Central memory CD4-positive, alpha-beta T cell (primary cell): Measurements from ENCODE around the gene YPEL4.

Source experiments
- DNase-seq: peaks from one replicate; pipeline ENCODE4 v3.0.0; 2022

YPEL4 gene

GRCh38 chr11:57630171-57630570, 19.5 kb downstream of the YPEL4 start:
- no peak for DNase-seq

- no peak for DNase-seq
Observed at GRCh38 chr11:57626895-57627294, 22.8 kb downstream of the YPEL4 start.

DNA sequence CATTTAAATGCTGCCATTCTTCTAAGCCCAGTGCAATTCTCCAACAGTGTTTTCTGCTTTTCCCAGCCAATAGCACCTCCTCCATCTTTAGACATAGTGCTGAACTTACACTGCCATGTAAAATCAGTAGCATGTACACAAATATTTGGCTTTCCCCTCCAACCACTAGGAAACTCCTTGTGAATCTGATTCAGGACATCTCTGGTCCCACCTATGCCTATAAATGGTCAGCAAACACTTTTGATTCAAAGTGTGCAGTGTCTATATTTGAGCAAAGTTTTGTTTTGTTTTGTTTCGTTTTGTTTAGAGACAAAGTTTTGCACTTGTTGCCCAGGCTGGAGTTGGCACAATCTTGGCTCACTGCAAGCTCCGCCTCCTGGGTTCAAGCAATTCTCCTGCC, 24.8 kb downstream of the YPEL4 start:
- DNase-seq = no peak

- no peak for DNase-seq
Observed at GRCh38 chr11:57622263-57622662, 27.4 kb downstream of the YPEL4 start.

DNA sequence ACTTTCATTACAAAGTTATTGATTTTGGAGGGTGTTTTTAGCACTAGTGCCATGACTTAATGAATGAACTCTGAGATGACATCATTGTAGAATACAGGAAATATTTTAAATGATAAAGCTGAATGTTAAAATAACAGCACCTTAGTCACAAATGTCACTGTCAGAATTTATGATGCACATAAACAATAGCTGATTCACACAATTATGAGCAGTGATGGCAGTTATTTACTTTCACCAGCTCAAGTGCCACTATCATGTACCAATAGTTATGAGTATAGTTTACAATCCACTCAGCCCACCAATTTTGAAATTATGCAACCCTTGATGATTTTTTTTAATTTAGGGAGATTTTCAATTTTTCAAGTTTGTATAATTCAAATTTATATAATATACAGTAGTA, 29.2 kb downstream of the YPEL4 start:
- no peak for DNase-seq

- no peak for DNase-seq
Observed at GRCh38 chr11:57619331-57619730, 30.4 kb downstream of the YPEL4 start.

GRCh38 chr11:57618438-57618837, 31.3 kb downstream of the YPEL4 start:
- DNase-seq = no peak

- DNase-seq = no peak
Observed at GRCh38 chr11:57616595-57616994, 33.1 kb downstream of the YPEL4 start.

DNA sequence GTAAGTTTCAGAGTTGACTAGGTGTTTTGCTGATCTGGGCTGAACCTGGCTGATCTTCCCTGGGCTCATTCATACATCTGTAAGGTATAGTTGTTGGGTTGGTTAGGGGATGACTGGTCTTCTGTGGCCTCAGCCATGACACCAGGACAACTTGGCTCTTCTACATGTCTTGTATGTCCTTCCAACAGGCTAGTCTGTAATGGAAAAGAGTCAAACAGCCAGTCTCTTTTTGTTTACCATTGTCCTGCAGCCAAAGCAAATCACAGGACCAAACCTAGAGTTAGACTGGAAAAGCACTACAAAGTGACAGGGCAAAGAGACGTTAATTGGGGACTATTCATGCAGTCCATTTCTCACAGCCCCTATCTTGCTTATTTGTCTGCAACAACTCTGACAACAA, 34.4 kb downstream of the YPEL4 start:
- no peak for DNase-seq

- no peak for DNase-seq
Observed at GRCh38 chr11:57614234-57614772, 35.4 kb downstream of the YPEL4 start.

- no peak for DNase-seq
Observed at GRCh38 chr11:57610170-57610569, 39.5 kb downstream of the YPEL4 start.

DNA sequence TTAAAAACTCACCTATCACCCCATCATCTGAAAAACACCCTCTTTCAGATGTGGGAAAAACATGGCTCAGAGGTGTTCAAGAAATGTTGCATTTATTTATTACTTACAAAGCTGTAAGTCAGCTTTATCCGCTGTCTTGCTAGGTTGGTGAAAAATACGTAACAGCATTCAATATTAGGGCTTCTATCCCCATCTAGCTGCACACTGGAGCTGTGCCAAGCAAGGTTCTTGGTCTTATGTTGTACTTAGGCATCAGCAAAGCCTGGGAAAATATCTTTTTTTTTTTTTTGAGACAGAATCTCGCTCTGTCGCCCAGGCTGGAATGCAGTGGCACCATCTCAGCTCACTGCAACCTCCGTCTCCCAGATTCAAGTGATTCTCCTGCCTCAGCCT, 44.7 kb downstream of the YPEL4 start:
- no peak for DNase-seq

GRCh38 chr11:57604296-57605027, 45.2 kb downstream of the YPEL4 start:
- no peak for DNase-seq

DNA sequence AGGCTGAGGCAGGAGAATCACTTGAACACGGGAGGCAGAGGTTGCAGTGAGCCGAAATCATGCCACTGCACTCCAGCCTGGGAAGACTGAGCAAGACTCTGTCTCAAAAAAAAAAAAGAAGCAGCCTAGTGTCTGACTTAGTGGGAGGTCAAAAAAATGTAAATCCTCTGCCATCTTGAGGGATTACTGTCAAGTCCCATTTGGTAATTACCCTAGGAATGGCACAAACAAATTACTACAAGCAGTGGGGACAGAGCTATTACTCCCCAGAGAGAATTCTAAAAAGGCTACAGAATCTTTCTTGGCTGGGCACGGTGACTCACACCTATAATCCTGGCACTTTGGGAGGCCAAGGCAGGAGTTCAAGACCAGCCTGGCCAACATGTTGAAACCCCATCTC, 48.4 kb downstream of the YPEL4 start:
- DNase-seq = no peak

- no peak for DNase-seq
Observed at GRCh38 chr11:57599381-57599780, 50.3 kb downstream of the YPEL4 start.

GRCh38 chr11:57598831-57599155, 50.9 kb downstream of the YPEL4 start:
- DNase-seq = no peak

GRCh38 chr11:57597916-57598830, 51.5 kb downstream of the YPEL4 start:
- DNase-seq = no peak

DNA sequence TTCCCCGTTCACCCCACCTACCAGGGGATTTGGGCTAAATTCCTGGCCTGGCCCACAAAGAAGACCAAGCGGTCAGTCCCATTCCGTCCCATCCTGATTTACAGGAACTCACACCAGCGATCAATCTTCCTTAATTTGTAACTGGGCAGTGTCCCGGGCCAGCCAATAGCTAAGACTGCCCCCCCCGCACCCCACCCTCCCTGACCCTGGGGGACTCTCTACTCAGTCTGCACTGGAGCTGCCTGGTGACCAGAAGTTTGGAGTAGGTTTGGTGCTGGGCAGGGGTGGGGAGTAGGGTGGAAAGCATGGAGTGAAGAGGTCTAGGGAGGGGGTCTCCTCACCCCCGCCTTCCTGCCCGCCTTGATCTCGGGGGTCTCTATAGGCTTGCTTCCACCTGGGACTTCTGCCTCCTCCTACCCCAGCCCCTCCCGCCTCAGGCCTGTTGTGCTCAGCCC, 52.2 kb downstream of the YPEL4 start, which contains the start of gene SERPING1:
TSS of gene SERPING1 (plus strand) at position 225 of the 455 bp plus-strand sequence. CDS start 586 bp downstream, outside the sequence.
- no peak for DNase-seq

GRCh38 chr11:57596266-57596885, 53.3 kb downstream of the YPEL4 start:
- no peak for DNase-seq
